ENCODE results near the gene PSMD6.

GRCh38 chr3:64033069-64033468, 9.8 kb upstream of the PSMD6 start:
- TF ChIP-seq, protein P1, sequence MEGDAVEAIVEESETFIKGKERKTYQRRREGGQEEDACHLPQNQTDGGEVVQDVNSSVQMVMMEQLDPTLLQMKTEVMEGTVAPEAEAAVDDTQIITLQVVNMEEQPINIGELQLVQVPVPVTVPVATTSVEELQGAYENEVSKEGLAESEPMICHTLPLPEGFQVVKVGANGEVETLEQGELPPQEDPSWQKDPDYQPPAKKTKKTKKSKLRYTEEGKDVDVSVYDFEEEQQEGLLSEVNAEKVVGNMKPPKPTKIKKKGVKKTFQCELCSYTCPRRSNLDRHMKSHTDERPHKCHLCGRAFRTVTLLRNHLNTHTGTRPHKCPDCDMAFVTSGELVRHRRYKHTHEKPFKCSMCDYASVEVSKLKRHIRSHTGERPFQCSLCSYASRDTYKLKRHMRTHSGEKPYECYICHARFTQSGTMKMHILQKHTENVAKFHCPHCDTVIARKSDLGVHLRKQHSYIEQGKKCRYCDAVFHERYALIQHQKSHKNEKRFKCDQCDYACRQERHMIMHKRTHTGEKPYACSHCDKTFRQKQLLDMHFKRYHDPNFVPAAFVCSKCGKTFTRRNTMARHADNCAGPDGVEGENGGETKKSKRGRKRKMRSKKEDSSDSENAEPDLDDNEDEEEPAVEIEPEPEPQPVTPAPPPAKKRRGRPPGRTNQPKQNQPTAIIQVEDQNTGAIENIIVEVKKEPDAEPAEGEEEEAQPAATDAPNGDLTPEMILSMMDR (IDR thresholded peaks at IDR 0.05; ENCODE audit: low read depth, low read length), result no peak
- TF ChIP-seq POLR2A (IDR thresholded peaks at IDR 0.05; ENCODE audit: extremely low read depth, insufficient read length) (no peak), MAX (IDR thresholded peaks at IDR 0.05; ENCODE audit: low read depth, low read length) (no peak)
